HG03159 (cell line): ENCODE results near the gene FNDC4.

Experiments used
- ATAC-seq: cut with Tn5 transposase; IDR thresholded peaks from one replicate; pipeline ENCODE4 v1.9.1; 2021; ENCODE audit warnings: mild to moderate bottlenecking, moderate library complexity; ENCODE audit not compliant: unreplicated experiment

FNDC4 gene

DNA sequence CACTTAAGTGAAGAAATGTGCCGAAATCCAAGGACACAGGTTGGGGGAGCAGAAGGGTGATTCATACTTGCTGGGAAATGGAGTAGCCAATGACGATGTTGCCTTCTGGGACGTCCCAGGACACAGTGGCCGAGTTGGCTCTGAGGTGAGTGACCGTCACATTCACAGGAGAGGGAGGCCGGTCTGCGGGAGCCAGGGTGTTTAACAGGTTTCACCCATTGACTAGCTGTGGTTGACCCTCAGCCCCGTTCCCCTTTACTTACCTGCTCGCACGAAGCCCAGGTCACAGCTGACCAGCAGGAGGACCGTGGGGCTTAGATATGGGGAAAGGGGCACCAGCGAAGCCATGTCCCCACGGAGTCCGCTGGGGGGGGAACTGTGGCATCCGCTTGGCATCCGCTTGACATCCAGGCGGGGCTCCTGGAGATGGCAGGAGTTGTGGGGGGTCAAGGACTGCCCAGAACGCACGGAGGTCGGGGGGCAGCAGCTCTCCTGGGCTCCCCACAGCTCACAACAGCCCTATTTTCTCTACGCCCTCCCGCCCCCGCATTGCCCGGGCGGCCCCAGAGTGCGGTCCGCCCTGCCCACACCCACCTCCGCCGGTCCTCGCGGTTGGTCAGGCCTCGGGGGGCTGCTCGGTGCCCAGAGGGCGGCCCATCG is 586 bp downstream of the FNDC4 start:
- ATAC-seq = no peak

DNA sequence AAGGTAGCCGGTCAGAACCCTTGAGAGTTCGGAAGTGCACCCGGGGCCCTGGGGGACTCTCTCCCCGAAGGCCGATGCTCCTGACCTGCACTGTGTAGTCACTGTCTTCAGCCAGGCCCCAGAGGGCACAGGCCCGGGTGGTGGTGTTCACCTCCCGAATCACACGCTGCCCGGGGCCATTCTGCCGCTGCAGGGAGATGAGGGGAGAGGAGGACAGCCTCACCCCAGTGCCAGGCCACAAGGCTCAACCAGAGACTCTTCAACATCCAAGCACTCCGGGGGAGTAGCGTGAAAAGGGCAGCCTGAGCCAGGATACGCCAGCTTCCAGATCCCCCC is 1.1 kb downstream of the FNDC4 start:
- ATAC-seq = no peak

DNA sequence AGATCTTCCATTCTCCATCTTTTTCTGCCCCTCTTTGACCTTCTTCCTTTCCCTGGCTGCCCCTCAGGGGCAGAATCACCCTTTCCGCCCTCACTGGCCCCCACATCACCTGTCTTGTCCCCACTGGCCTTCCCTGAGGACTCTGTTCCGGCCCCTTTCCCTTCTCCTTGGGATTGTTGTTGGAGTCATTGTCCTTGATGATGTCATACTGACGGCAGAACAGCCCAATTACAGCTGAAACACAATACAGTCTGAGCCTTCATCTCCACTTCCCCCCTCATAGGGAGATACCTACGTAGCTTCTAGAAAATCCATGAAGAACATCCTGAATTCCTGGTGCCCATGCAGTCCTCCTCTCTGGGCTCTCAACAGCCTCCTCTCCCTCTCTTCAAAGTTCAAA is 2.4 kb downstream of the FNDC4 start:
- no peak for ATAC-seq

DNA sequence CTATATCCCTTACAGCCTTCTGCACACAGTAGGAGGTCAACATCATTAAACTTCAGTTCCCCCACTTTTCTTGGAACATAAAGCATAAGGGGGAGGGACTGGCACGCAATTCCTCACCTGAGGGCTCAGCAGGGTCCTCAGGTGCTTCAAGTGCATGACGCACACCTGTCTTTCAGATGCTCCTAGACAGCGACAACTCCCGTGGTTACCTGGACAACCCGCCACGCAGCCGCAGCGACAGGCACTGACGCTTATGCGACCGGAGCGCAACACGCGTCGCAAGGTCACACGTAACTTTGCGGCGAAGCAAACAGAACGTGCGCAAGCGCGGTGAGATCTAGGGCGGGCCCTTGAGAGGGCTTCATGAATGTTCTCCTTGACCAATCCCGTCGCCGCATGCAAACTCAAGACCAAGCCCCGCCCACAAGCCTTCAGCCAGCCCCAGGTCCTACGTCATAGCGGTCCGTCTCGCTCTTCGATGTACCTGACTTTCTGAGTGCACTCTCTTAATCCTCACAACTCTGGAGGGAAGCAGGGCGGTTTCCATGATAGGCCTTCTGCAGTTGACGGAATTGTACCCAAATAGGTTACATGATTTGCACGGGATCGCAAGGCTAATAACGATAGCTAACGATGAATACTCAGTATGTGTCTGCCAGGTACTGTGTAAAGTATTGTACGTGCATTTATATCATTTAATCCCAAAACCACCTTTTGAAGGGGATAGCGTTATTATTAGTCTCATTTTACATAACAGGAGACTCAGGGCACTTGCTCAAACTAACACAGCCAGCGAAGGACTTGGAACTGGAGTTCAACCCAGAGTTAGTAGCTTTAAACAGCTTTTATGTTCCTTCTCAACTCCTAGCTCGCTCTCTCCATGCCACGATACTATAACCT is 5.3 kb downstream of the FNDC4 start, which contains the start of gene IFT172:
TSS of gene IFT172 (minus strand) at position 246 of the 900 bp plus-strand sequence. CDS start at position 156, 90 bp downstream.
- peak; percentile 89 for ATAC-seq

DNA sequence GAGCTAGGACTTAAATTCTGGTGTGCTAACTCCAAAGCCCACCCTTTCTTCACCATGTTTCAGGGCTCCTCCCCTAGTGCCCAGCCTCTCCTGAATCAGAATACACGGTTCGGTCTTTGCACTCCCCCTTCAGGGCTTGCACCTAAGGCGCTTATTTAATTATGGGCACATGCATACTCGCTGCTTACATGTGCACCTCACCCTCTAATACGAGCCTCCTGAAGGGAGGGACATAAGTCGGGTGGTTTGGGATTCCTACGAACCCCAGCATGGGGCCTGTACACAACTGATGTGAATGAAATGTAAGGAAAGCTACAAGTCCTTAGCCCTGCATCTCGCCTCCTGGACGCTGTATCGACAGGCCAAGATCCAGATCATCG is 5.9 kb downstream of the FNDC4 start:
- ATAC-seq = peak; percentile 6

DNA sequence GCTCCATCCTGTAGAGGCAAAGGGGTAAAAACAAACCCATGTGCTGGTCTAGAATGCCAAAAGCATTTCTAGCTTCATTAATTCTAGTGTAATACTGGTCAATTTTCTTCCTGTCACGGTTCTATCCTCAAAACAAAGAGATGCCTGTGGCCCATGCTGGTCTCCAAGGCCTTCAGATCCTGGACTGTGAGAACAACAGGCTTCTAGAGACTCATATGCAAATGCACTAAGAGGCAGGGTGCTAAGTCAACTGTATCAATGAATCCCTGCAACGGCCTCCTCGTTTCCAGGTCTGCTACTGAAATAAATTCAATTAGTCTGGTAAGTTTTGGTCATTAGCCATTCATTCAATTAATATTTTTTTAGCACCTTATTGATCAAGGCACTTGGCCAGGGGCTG is 9.5 kb downstream of the FNDC4 start:
- no peak for ATAC-seq

DNA sequence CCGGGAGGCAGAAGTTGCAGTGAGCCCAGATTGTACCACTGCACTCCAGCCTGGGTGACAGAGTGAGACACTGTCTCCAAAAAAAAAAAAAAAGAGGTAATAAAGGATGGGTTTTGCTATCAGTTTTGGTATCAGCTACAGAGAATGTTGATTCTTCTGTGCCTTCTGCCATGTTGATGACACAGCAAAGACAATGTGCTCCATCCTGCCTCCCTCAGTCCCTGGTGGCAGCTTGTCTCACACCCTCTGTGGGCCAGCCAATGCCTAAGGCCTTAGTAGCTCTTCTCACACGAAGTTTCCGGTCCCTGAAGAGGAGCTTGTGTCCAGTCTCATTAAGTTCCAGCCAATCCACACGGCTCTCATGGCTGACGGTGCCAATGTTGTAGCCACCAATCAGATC is 23.0 kb downstream of the FNDC4 start:
- ATAC-seq = no peak

DNA sequence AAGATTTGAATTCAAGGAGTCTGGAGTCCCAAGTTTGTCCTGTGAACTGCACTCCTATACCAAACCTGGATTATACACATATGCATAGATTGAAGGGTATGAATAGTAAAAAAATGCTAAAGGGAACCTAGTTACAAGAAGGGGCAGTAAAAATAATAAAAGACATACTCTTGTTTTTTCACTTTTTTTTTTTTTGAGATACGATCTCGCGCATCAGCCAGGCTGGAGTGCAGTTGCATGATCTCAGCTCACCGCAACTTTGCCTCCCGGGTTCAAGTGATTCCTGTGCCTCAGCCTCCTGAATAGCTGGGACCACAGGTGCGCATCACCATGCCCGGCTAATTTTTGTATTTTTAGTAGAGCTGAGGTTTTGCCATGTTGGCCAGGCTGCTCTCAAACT is 30.6 kb downstream of the FNDC4 start:
- ATAC-seq = no peak

DNA sequence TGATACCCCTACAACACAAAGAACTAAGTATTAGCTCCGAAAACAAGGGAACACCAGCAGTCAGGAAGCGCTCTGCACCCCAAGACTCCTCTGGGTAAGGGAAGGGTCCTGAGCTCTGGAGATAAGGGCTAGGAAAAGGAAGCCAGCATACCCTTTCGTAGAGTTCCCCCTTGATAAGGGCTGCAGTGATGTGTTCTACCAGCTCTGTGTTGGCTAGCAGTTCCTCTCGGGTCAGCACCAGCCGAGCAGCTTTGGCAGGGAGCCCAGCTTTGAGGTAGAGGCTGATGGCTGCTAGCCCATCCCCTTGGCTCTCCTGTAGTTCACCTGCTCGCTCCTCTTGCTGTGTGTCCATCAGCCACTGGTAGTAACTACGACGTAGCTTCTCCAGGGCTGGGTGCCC is 33.9 kb downstream of the FNDC4 start:
- ATAC-seq = no peak

DNA sequence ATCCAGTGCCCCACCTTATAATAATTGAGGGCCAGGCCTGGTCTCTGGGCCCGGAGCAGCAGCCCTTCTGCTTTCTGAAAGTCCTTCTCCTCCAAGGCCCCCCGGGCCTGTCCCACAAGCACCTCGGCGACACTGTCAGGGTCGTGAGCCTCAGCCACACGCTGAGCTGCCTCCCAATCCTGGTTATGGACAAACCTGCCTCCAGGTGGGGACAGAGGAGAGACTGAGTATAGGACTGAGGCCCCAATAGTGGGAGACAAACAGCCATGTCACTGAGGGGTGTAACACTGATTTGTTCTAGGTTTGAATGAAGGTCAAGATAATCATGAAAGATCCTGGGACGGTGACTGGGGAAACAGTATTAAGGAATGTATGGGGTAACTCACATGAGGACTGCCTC is 41.0 kb downstream of the FNDC4 start:
- ATAC-seq = no peak

DNA sequence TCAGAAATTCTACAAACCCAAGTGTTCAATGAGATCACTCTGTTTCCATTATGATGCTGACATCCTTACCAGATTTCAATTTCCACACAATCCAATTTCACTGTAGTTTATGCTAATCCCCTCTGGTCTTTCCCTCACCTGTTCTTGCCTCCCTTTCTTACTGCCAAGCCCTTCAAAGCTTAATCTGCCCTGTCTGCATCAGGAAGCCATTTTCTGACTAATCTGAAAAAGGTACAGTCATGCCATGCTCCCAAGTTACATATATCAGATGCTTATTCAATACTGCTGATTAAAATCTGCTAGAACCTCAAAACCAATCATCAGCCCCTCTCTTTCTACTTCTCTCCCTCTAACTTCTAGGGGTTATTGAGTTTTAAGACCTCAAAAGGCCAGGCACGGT is 43.9 kb downstream of the FNDC4 start:
- no peak for ATAC-seq

DNA sequence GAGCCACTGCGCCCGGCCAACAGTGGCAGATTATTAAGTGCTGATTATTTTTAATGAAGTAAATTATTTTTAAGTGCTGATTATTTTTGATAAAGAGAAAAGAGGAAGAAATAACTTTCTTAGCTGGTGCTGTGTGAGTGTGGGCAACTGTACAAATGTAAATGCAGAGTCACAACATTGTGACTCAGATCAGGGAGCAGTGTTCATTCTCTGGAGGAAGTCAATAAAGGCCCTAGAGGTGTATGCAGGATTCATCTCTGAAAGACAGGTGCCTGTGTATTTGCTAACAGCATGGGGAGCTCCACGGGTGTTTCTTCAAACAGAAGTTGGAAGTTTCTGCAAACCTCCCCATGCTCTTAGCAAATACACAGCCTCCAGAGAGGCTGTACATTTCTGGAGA is 46.6 kb downstream of the FNDC4 start:
- ATAC-seq = no peak

DNA sequence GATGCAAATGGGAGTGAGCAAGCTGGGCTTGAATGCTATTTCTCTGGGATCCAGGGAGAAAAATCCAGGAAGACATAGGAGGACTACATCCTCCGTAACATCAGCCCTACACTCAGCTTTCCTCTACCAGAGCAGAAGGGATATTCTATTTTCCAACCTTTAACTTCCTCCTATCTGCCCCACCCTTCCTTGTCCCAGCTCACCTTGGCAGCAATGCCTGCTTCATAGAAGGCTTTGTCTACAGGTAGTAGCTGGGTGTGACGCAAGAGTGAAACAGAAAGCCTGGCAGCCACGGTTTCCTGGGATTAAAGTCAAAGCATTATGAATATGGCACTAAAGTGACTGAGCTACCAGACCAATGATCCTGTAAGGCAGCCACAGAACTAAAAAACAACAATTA is 48.9 kb downstream of the FNDC4 start:
- no peak for ATAC-seq

DNA sequence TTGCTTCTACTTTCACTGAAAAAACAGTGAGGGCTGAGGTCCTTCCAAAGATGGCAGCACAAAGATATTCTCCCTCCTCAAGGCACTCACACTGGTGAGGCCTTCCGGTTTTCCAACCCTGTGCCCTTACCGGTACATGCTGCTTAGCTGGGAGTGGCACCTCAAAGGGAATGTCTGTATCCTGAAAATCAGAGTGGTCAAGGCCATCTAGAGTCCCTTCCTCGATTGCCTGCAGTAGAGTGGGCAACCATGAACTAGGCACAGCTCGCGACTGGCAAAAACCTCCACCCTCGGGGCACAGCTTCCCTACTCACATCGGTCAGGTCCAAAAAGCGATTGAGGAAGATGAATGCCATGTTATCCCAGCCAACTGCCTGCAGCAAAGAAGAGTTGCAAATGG is 49.4 kb downstream of the FNDC4 start:
- no peak for ATAC-seq

DNA sequence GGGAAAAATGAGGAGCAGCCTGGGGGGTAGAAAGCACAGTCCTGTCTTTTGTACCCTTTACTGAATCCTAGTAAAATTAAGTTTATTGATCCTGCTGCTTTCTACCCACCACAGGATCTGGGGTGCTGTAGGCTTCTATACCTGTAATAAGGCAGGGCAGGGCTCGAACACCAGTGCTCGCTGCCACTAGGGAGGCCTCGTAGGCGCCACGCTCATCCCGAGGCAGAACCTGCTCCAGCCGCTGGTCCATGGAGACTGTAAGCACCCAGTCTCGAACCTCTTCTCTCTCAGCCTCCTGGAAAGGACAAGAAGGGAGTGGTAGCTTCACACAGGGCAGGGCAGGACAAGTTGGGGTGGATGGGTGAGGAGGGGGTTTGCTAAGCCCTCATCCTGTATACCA is 49.8 kb downstream of the FNDC4 start:
- ATAC-seq = no peak

DNA sequence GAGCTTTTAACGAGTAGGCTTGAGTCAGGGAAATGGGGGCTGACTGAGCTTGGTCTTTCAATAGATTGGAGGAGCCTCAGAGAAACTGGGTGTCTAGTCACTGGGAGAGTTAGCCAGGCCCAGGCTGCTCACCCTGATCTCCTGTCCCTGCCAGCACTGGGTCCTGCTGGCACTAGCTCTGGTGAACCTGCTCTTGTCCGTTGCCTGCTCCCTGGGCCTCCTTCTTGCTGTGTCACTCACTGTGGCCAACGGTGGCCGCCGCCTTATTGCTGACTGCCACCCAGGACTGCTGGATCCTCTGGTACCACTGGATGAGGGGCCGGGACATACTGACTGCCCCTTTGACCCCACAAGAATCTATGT is 52.1 kb downstream of the FNDC4 start:
- no peak for ATAC-seq

DNA sequence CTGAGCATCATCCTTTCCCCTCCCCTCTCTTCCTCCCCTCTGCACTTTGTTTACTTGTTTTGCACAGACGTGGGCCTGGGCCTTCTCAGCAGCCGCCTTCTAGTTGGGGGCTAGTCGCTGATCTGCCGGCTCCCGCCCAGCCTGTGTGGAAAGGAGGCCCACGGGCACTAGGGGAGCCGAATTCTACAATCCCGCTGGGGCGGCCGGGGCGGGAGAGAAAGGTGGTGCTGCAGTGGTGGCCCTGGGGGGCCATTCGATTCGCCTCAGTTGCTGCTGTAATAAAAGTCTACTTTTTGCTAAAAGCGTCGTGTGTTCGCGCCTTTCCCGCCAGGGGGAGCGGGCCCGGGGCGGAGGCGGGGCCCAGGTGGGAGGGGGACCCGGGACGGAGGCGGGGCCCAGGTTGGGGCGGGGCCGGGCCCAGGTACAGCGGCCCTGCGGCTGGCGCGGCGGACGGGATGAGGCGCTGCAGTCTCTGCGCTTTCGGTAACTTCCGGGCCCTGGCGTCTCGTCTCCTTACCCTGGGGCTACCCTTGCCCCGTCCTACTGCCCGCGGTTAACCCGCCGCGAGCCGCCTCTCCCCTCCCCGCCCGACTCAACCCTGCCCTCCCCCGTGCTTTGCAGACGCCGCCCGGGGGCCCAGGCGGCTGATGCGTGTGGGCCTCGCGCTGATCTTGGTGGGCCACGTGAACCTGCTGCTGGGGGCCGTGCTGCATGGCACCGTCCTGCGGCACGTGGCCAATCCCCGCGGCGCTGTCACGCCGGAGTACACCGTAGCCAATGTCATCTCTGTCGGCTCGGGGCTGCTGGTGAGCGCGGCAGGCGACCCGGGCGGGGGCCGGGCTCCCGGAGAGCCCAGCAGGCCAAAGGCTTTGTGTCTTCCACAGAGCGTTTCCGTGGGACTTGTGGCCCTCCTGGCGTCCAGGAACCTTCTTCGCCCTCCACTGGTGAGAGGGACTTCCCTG is 52.8 kb downstream of the FNDC4 start, which contains the start of gene KRTCAP3:
TSS of gene KRTCAP3 (plus strand) at position 424 of the 962 bp plus-strand sequence. CDS start at position 456, 32 bp downstream.
- no peak for ATAC-seq
